ENCODE results near the gene PRB3.

Gene PRB3

GRCh38 chr12:11269607-11270006 lies at the start of gene PRB3:
Gene PRB3 (minus strand): TSS chr12:11269707. CDS start chr12:11269669, 38 bp downstream.
- no peak for DNase-seq

DNA sequence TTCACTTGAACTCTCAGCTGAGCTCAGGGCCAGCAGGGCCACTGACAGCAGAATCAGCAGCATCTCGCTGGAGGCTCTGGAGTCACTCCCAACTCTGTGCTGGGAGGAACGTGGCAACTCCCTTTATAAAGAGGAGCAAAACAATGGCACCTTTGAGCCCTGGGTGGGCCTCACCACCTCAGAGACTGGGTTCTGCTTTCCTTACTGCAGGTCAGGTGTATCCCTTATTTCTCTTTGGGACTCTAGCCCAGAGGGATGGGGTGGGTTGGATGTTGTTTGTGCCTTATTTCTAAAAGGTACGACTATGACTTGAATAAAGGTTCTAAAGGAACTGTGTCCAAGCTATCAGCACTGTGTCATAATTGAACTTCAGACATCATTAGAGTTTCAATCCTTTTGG lies 40.8 kb upstream of the PRB3 start, which contains the start of gene PRB4:
TSS of gene PRB4 (minus strand) at position 101 of the 400 bp plus-strand sequence. CDS start at position 63, 38 bp downstream.
- DNase-seq, result no peak

- DNase-seq, result no peak
Observed at GRCh38 chr12:11307143-11307542, 37.6 kb upstream of the PRB3 start.

GRCh38 chr12:11273449-11273848 lies 3.9 kb upstream of the PRB3 start:
- no peak for DNase-seq

DNA sequence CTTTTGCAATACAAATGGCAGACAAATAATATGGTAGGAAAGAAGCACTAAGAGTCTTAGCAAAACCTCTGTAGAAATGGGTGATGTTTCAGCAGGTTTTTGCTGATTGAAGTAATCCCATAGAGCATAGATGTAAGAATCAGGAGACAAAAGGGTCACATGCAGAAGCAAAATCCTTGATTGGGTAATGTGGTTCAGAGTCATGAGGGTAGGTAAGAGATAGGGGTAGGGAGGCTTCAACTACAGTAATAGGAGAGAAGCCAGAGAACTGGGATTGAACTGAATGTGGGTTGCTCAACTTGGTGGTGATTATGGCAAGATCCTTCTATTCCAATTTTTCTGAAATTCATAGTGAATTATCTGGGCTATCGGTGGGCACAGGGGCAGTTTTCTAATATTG lies 5.0 kb downstream of the PRB3 start:
- no peak for DNase-seq

- DNase-seq, result no peak
Observed at GRCh38 chr12:11246489-11246888, 23.0 kb downstream of the PRB3 start.

DNA sequence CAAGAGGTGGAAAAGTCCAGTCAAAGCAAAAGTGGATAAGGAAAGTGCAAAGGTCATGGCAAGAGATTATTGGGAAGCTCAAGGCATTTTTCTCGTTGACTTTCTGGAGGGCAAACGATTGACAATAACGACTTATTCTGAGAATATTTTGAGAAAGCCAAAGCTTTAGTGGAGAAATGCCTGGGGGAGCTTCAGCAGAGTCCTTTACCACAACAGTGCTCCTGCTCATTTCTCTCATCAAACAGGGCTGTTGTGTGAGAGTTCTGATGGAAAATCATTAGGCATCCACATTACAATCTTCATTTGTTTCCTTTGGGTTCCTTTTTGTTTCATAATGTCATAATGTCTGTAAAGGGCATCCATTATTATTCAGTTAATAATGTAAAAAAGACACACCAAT lies 26.9 kb downstream of the PRB3 start:
- no peak for DNase-seq

- DNase-seq, result no peak
Observed at GRCh38 chr12:11240348-11240930, 29.1 kb downstream of the PRB3 start.

DNA sequence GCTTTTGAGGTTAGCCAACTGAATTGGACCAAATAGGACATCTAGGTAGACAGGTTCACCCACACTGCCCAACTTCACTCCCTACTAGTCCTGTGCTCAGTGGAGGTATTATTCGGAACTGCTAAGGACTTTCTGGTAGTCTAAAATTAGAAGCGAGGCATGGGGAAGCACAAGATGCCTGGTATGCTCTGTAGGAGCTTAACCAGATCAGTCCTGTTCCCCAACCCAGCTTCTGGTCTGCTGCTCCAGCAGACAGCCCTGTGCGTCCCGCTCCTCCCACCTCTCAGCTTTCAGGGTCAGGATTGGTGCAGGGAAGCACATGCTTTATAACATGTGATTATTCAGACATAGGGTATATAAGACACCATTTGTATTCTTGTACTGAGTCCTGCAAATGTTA lies 31.2 kb downstream of the PRB3 start:
- DNase-seq, result no peak

DNA sequence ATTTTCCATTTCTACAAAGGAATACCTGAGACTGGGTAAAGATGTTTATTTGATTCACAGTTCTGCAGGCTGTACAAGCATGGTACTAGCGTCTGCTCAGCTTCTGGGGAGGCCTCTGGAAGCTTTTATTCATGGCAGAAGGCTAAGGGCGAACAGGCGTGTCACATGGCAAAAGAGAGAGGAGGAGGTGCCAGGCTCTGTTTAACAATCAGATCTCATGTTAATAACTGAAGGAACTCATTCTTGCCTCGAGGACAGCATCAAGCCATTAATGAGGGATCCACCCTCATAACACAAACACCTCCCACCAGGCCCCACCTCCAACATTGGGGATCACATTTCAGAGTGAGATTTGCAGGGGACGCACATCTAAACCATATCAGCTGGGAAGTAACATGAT lies 36.0 kb downstream of the PRB3 start:
- DNase-seq, result no peak

DNA sequence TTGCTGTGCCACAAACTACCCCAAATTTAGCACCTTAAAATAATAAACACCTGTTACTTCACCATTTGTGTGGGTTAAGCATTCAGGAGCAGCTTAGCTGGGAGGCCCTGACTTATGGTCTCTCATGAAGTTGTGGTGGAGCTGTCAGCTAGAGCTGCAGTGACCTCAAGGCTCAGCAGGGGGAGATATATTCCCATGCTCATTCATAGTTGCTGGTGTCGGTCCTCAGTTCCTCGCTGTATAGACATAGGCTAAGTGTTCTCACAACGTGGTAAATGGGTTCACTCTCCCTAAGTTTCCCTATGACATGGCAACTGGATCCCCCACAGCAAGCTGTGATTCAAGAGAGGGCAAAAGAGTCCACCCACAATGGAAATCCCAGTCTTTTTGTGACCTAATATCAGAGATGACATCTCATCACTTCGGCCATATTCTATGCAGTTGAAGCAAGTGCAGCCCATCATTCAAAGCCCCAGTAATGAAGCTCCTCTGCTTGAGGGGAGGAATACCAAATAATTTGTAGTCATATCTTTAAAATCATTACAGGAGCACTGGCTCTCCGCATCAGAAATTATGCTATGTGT lies 41.1 kb downstream of the PRB3 start:
- DNase-seq, result peak; percentile 2

GRCh38 chr12:11227373-11227772 lies 42.1 kb downstream of the PRB3 start:
- DNase-seq, result no peak

Data from NCI-H187 treated with DMSO at 0.1 percent for 48 hours (cell line).